ENCODE results near the gene AUP1. TPM values are rescaled to one million over a fixed set of nuclear protein-coding genes. Genes with fewer than 3 reads are reported as not detected.

The AUP1 gene
- total RNA-seq, 1 experiment from 2014 or later, result 145 TPM

DNA sequence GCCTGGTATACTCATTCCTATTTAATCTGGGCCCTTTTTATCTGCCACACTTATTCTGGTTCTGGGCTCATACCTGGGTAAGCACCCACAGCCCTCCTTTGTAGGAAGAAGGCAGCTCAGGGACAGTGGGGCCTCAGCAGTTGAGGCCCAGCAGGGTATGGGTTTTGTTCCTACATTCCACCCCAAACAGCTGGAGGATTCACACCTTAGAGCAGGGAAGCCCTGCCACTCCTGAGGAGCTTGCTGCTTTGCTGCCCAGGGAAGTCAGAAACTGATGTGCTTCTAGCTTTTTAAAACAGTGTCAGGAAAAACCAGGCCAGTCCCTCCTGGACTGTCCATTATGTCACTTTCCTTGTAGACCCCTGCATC, 28.9 kb downstream of the AUP1 start:
- Mint-ChIP-seq H3K27ac (ENCODE audit: unreplicated experiment) (no peak overlapping the region), H3K4me1 (ENCODE audit: low read depth, unreplicated experiment) (peaks cover 42% of the 10 kb centered on the region), H3K36me3 (ENCODE audit: insufficient read depth, unreplicated experiment) (peaks cover 57% of the 10 kb centered on the region), H3K4me3 (ENCODE audit: low read depth, unreplicated experiment) (no peak overlapping the region), H3K27me3 (ENCODE audit: unreplicated experiment) (peaks cover 15% of the 10 kb centered on the region), H3K9me3 (ENCODE audit: low read depth, unreplicated experiment) (no peaks in the 10 kb centered on the region)
- intact Hi-C loops (cut with micrococcal nuclease; ENCODE audit: unreplicated experiment), result no loop called here
- TF ChIP-seq, protein P1, sequence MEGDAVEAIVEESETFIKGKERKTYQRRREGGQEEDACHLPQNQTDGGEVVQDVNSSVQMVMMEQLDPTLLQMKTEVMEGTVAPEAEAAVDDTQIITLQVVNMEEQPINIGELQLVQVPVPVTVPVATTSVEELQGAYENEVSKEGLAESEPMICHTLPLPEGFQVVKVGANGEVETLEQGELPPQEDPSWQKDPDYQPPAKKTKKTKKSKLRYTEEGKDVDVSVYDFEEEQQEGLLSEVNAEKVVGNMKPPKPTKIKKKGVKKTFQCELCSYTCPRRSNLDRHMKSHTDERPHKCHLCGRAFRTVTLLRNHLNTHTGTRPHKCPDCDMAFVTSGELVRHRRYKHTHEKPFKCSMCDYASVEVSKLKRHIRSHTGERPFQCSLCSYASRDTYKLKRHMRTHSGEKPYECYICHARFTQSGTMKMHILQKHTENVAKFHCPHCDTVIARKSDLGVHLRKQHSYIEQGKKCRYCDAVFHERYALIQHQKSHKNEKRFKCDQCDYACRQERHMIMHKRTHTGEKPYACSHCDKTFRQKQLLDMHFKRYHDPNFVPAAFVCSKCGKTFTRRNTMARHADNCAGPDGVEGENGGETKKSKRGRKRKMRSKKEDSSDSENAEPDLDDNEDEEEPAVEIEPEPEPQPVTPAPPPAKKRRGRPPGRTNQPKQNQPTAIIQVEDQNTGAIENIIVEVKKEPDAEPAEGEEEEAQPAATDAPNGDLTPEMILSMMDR (IDR thresholded peaks at IDR 0.05; ENCODE audit: unreplicated experiment), result no peak
- no peak for DNase-seq
- BruUV-seq (replicated peaks), result no TSS peak
- CTCF ChIA-PET, result interaction anchor here (0.6 to 1.0 kb wide), 2 partner anchors 13 to 14 kb away, joined by 3 to 5 read pairs; partner anchors contain the start of gene TLX2

DNA sequence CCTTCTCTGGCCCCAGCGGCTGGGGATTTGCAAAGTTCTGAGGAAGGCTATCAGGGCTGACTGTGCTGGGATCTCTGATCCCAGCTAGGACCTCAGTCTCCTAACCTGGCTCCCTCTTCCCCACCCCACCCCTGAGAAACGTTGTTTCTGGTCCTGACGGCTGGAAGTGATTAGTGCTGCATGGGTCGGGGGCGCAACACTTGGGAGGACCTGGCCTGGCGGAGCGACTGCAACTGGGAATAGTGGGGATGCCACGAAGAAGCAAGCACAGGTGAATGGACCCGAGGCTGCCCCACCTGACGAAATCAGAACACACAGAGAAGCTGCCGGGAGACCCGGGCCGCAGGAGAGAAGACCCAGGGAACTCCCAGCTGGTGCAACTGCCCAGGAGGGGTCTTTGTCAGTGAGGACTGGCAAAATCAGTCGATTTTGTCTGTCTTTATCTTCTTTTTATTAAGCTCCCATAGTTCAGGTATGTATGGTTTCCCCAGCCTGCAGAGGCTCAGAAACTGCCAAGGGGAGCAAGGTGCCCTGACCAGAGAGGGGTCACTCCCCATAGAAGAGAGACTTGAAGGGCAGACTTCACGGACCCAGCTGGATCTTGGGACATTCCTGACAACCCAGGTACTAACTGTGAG, 29.4 kb downstream of the AUP1 start:
- intact Hi-C loops (cut with micrococcal nuclease; ENCODE audit: unreplicated experiment), result no loop called here
- Mint-ChIP-seq H3K27ac (ENCODE audit: unreplicated experiment) (no peak overlapping the region), H3K4me3 (ENCODE audit: low read depth, unreplicated experiment) (no peak overlapping the region), H3K36me3 (ENCODE audit: insufficient read depth, unreplicated experiment) (peaks cover 56% of the 10 kb centered on the region), H3K27me3 (ENCODE audit: unreplicated experiment) (peaks cover 15% of the 10 kb centered on the region), H3K9me3 (ENCODE audit: low read depth, unreplicated experiment) (no peaks in the 10 kb centered on the region), H3K4me1 (ENCODE audit: low read depth, unreplicated experiment) (peaks cover 37% of the 10 kb centered on the region)
- CTCF ChIA-PET, result interaction anchor here (0.6 kb wide), 1 partner anchor 14 kb away, joined by 5 read pairs; the partner anchor contains the start of gene TLX2
- BruUV-seq (replicated peaks), result no TSS peak
- DNase-seq, result no peak
- TF ChIP-seq, protein P1 (IDR thresholded peaks at IDR 0.05; ENCODE audit: unreplicated experiment), result no peak

DNA sequence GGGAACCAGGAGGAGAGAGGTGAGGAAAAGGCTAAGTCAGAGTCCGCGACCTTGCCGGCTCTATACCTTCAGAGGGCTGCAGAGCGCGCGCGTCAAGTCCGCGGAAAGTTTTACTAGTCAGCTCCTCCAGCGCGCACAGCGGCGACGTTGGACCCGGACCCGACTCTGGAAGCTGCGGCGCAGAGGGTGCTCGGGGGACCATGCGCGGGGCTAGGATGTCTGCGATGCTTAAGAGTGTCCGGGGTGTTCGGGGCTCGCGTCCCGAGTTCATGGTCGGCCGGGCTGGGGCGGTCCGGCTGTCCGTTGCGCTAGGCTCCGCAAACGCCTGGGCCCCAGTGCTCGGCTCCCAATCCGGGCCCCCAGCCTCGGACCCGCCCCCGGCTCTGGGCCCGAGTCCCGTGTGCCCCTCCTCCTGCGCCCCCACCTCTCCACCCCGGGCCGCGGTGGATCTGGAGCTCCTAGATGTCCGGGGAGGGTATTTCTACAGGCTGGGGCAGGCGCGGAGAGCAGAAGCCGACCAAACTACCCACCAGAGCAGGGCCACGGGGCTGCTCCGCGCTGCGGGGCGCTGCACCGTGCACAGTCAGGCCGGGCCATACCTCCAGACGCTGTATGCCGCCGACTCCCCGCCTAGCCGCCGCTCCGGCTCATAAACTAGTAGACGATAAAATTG, 30.1 kb downstream of the AUP1 start, which contains the start of gene LBX2:
LBX2 (minus strand) TSS at position 337 of the 673 bp plus-strand sequence; CDS start at position 271, 66 bp downstream.
- no peak for DNase-seq
- Mint-ChIP-seq H3K4me1 (ENCODE audit: low read depth, unreplicated experiment) (peaks cover 31% of the 10 kb centered on the region), H3K4me3 (ENCODE audit: low read depth, unreplicated experiment) (peak within 1 kb of the TSS; percentile 58), H3K27ac (ENCODE audit: unreplicated experiment) (peak within 1 kb of the TSS; percentile 33), H3K36me3 (ENCODE audit: insufficient read depth, unreplicated experiment) (peaks cover 50% of the 10 kb centered on the region), H3K9me3 (ENCODE audit: low read depth, unreplicated experiment) (no peaks in the 10 kb centered on the region), H3K27me3 (ENCODE audit: unreplicated experiment) (peaks cover 15% of the 10 kb centered on the region)
- TF ChIP-seq, protein P1 (IDR thresholded peaks at IDR 0.05; ENCODE audit: unreplicated experiment), result no peak
- intact Hi-C loops (cut with micrococcal nuclease; ENCODE audit: unreplicated experiment), result no loop called here
- BruUV-seq (replicated peaks), result no TSS peak
- CTCF ChIA-PET, result interaction anchor here (0.6 kb wide), 1 partner anchor 33 kb away, joined by 4 read pairs; no protein-coding TSS in a partner anchor

DNA sequence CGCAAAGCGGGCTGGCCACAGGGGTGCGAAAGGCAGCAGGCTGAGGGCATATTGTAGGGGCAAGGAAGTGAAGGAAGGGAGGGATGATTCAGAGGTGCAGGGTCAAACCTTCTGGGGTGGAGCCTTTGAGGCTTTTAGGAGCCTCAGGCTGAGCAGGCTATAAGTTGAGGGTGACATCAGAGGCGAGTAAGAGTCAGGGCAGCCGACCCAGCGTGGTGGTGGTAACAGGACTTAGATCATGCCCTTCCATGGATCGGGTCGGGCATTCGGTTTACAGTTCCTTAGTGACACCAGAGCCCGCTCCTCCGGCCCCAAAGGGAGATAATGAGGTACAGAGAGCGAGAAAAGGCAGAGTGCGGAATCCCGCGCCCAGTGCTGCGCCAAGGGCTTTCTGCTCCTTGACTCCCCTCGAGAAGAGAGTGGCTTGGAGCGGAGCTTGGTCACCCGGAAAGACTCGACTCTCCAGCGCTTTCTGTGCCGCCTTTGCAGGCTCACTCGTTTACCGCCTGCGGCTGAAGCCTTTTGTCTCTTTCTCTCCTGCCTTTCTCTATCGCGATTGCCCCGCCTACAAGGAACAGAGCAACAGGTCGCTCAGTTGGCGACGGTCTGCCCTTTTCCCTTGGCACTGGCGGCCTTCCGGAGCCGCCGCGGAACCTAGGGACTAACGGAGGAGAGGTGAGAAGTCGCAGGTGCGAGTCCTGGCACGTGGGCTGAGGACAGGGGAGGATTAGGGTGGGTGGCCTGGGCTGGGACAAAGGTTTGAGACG, 30.8 kb downstream of the AUP1 start:
- no peak for DNase-seq
- CTCF ChIA-PET, result interaction anchor here (0.6 kb wide), 1 partner anchor 32 kb away, joined by 4 read pairs; no protein-coding TSS in a partner anchor
- BruUV-seq (replicated peaks), result no TSS peak
- peaks cover 15% of the 10 kb centered on the region for H3K27me3 Mint-ChIP-seq (ENCODE audit: unreplicated experiment)
- H3K36me3 Mint-ChIP-seq (ENCODE audit: insufficient read depth, unreplicated experiment), result peaks cover 43% of the 10 kb centered on the region
- H3K4me3 Mint-ChIP-seq (ENCODE audit: low read depth, unreplicated experiment), result peak overlapping the region; percentile 58
- intact Hi-C loops (cut with micrococcal nuclease; ENCODE audit: unreplicated experiment), result no loop called here
- H3K27ac Mint-ChIP-seq (ENCODE audit: unreplicated experiment), result peak overlapping the region; percentile 33
- TF ChIP-seq, protein P1 (IDR thresholded peaks at IDR 0.05; ENCODE audit: unreplicated experiment), result no peak
- peaks cover 26% of the 10 kb centered on the region for H3K4me1 Mint-ChIP-seq (ENCODE audit: low read depth, unreplicated experiment)
- H3K9me3 Mint-ChIP-seq (ENCODE audit: low read depth, unreplicated experiment), result no peaks in the 10 kb centered on the region
